Measurements from ENCODE around the gene DUS1L.

DNA sequence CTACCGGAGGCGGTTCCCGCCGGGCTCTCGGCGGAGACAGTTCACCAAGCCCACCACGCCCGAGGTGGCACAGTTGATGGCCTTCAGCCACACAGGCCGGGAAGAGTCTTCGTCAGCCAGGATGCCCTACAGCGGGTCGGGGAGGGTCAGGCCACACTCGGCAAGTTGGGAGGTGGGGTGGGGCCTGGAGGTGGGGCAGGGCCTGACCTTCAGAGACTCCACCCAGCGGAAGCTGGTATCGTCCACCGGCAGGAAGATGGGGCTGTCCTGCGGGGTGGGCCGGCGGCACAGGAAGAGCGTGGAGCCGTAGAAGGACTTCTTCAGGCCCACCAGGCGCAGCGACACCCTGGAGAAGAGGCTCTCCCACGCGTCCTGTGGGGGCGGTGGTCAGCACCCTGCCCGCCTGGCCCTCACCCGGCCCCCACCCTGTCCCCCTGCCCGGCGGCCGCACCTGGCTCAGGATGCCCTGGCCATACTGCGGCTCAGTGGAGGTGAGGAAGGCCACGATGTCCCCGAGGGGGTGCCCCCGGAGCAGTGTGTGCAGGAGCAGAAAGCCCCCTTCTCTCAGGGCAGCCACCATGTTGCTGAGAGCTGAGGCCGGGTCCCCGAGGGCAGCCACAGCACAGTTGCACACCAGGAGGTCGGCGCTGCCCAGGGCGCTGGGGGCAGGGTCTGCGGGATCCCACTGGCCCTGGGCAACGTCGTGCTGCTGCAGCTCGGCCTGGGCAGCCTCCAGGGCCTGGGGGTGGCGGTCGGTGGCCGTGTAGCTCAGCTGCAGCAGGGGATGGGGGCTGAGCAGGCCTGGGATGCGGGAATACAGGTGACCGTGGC is 19.6 kb upstream of the DUS1L start:
- TF ChIP-seq, protein P1, sequence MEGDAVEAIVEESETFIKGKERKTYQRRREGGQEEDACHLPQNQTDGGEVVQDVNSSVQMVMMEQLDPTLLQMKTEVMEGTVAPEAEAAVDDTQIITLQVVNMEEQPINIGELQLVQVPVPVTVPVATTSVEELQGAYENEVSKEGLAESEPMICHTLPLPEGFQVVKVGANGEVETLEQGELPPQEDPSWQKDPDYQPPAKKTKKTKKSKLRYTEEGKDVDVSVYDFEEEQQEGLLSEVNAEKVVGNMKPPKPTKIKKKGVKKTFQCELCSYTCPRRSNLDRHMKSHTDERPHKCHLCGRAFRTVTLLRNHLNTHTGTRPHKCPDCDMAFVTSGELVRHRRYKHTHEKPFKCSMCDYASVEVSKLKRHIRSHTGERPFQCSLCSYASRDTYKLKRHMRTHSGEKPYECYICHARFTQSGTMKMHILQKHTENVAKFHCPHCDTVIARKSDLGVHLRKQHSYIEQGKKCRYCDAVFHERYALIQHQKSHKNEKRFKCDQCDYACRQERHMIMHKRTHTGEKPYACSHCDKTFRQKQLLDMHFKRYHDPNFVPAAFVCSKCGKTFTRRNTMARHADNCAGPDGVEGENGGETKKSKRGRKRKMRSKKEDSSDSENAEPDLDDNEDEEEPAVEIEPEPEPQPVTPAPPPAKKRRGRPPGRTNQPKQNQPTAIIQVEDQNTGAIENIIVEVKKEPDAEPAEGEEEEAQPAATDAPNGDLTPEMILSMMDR (IDR thresholded peaks at IDR 0.05) = no peak
- TF ChIP-seq POLR2A (IDR thresholded peaks at IDR 0.05) (no peak), POLR2AphosphoS5 (IDR thresholded peaks at IDR 0.05) (no peak)
